GM19043 (cell line): ENCODE measurements around the gene MTHFD2.

Experiments
- ATAC-seq: cut with Tn5 transposase; IDR thresholded peaks from one replicate; pipeline ENCODE4 v1.9.1; 2021; ENCODE audit warnings: low read depth; ENCODE audit not compliant: unreplicated experiment

MTHFD2 gene

GRCh38 chr2:74260495-74260894, 62.1 kb downstream of the MTHFD2 start:
- ATAC-seq, result no peak

- ATAC-seq, result no peak
Observed at GRCh38 chr2:74261204-74261864, 62.9 kb downstream of the MTHFD2 start.

GRCh38 chr2:74262681-74263080, 64.3 kb downstream of the MTHFD2 start:
- ATAC-seq, result no peak

- ATAC-seq, result no peak
Observed at GRCh38 chr2:74264281-74264680, 65.9 kb downstream of the MTHFD2 start.

- no peak for ATAC-seq
Observed at GRCh38 chr2:74267068-74267467, 68.7 kb downstream of the MTHFD2 start.
